Pancreas (tissue), 10 donors: ENCODE data around the gene EPHA6. TPM values are rescaled to one million over a fixed set of nuclear protein-coding genes. Genes with fewer than 3 reads are reported as not detected.

ENCODE experiments used
- ATAC-seq, 4 donors: fragments of 200-7000 bp; cut with Tn5 transposase; one replicate each; pipeline versions ENCODE4 v1.8.0 to v1.9.1; 2020; ENCODE audit warnings: mild to moderate bottlenecking in 4 of 4, moderate library complexity in 4 of 4
- DNase-seq, 6 donors: peaks; one replicate each; pipeline ENCODE4 v3.0.0-alpha.2; 2020
- FAIRE-seq: peaks from 2 replicates; lab custom pipeline; 2012; peaks lifted over from hg19 to GRCh38; lab: Jason Lieb, UNC
- H3K27ac ChIP-seq, 4 donors: fragments of 200-600 bp; sonication (generic); 1 replicate in 3 of 4; 2 replicates in 1 of 4; pipeline versions ENCODE4 v1.5.0 to v1.8.0; 2020
- H3K27me3 ChIP-seq, 4 donors: fragments of 200-600 bp; one replicate each; pipeline ENCODE4 v1.8.0; 2021
- H3K36me3 ChIP-seq, 3 donors: fragments of 200-600 bp; sonication (generic) in 1 of 3; one replicate each; pipeline versions ENCODE4 v1.5.0 to v1.8.0; 2020 to 2021
- H3K4me1 ChIP-seq, 3 donors: fragments of 200-600 bp; one replicate each; pipeline ENCODE4 v1.8.0; 2021
- H3K4me3 ChIP-seq, 4 donors: fragments of 200-600 bp; sonication (generic) in 2 of 4; one replicate each; pipeline versions ENCODE4 v1.5.0 to v1.8.0; 2020 to 2021
- H3K9me3 ChIP-seq, 4 donors: fragments of 200-600 bp; one replicate each; pipeline ENCODE4 v1.8.0; 2021
- WGBS, 2 donors: extraction: QIAGEN DNeasy Blood & Tissue Kit; methylation state at CpG; one replicate each; pipeline ENCODE4 v1.1.7; 2013; 5-methylcytosine and 5-hydroxymethylcytosine counted together
- intact Hi-C, 3 donors: fragments of 100-400 bp; cut with DNase I; formaldehyde crosslinking; loops; one replicate each; pipeline versions ENCODE4 v1.11.1 to v1.14.2; 2022
- polyA plus RNA-seq, 2 donors: library from polyadenylated mRNA; stranded (reverse); fragments of 200-250 nt; gene quantifications; one replicate each; pipeline ENCODE4 v1.2.3, GENCODE V29; 2013
- total RNA-seq, 6 donors: library from RNA; stranded (reverse); fragmentation: NEBNext Ultra II Directional in 4 of 6; extraction: Animal tissue kit (Norgen Biotek cat#: 25700) in 4 of 6; gene quantifications; one replicate each; pipeline versions ENCODE4 v1.2.1 to v1.2.4, GENCODE V29; 2021 to 2023
- TF ChIP-seq, protein P1 (sequence below), 4 donors: fragments of 200-600 bp; sonication (generic) in 3 of 4; IDR thresholded peaks; one replicate each; pipeline versions ENCODE4 v1.5.0 to v1.8.0; 2021; ENCODE audit warnings: antibody characterized with exemption in 4 of 4
- donor health status: healthy with polysubstance abuse.
- donor health status: DM: no; HTN: no; CAD: no; lungs with moderate emphysema.
- donor health status: DM: no; HTN: no; CAD: no.
- donor health status: control.
- donor health status: control.
- donor health status: Bipolar disorder and iron deficiency.
- donor health status: DM: yes; HTN: yes; CAD: no.
- donor health status: DM: no; HTN: no; CAD: no.
- donor health status: DM: no; HTN: no; CAD: no.
- donor health status: DM: yes; HTN: yes; CAD: no.

Gene EPHA6
- total and polyA plus RNA-seq, 8 donors = 0.15 to 1.1 (median 0.57) TPM

DNA sequence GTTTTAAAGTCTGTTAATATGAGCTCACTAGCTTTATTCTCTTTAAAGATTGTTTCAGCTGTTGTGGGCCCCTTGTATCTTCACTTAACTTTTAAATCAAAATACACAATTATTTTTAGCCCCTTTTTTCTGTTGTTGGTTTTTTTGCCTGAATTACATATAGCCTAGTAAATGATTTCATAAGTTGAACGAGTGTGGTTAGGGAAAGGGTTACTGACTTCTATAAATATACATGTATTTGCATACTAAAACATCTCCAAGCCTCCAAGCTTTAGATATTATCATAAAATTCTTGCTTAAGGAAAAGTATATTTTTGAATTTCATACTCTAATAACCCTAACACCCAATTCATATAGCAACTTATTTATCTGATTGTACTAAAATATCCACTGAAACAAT is 877.0 kb downstream of the EPHA6 start:
- FAIRE-seq (no peak), ATAC-seq (no peak), DNase-seq (no peak)
- no peaks in the 10 kb centered on the region for H3K9me3 ChIP-seq
- WGBS, 2 donors = 48 to 72% methylated on average over 1 of the region's 1 CpG
- H3K27me3 ChIP-seq = no peaks in the 10 kb centered on the region
- TF ChIP-seq, protein P1, sequence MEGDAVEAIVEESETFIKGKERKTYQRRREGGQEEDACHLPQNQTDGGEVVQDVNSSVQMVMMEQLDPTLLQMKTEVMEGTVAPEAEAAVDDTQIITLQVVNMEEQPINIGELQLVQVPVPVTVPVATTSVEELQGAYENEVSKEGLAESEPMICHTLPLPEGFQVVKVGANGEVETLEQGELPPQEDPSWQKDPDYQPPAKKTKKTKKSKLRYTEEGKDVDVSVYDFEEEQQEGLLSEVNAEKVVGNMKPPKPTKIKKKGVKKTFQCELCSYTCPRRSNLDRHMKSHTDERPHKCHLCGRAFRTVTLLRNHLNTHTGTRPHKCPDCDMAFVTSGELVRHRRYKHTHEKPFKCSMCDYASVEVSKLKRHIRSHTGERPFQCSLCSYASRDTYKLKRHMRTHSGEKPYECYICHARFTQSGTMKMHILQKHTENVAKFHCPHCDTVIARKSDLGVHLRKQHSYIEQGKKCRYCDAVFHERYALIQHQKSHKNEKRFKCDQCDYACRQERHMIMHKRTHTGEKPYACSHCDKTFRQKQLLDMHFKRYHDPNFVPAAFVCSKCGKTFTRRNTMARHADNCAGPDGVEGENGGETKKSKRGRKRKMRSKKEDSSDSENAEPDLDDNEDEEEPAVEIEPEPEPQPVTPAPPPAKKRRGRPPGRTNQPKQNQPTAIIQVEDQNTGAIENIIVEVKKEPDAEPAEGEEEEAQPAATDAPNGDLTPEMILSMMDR (IDR thresholded peaks at IDR 0.05) = no peak
- H3K36me3 ChIP-seq = no peaks in the 10 kb centered on the region
- intact Hi-C loops = no loop called here
- H3K4me3 ChIP-seq = no peak overlapping the region
- H3K4me1 ChIP-seq = no peaks in the 10 kb centered on the region
- no peak overlapping the region for H3K27ac ChIP-seq

DNA sequence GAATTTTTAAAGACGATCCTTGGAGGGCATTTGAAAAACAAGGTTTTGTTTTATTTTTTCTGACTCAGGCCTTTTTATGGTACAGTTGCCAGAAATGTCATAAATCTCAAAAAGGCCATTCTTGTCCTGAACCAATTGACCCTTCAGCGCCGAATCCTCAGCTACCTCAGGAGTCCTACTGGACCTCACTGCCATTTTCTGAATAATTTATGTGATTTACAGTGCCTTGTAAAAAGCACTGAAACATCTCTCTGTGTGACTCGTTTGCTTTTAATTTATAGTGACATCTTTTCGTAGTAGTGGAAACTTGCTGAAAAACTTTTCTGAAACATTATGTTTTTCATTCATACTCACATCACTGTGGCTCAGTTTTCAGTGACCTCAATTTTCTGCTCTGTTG is 878.0 kb downstream of the EPHA6 start:
- Histone ChIP-seq H3K36me3 (no peaks in the 10 kb centered on the region), H3K9me3 (no peaks in the 10 kb centered on the region), H3K27me3 (no peaks in the 10 kb centered on the region), H3K4me3 (no peak overlapping the region), H3K4me1 (no peaks in the 10 kb centered on the region), H3K27ac (no peak overlapping the region)
- intact Hi-C loops = no loop called here
- WGBS, 2 donors = 66 to 80% methylated on average over 5 of the region's 5 CpGs
- no peak for DNase-seq
- no peak for ATAC-seq
- no peak for FAIRE-seq
- TF ChIP-seq, protein P1 (IDR thresholded peaks at IDR 0.05) = no peak

DNA sequence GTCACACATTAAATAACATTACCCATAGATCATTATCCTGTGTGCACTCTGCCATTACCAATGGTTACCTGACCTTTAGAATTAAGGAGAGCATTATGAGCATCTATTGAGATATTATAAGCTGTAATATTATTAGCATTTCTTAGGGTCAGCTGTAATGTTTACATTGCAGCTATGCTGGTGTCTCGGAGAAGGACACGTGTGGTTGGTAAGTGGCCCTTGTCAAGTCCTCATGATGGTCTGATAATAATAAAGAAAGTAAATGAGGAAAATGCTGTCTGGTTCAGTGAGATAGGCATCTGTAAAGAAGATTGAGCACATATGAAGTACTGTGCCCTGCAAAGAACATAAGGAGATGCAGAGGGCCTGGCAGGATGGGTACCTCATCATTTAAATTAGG is 878.4 kb downstream of the EPHA6 start:
- WGBS, 2 donors = 73 to 83% methylated on average over 2 of the region's 2 CpGs

DNA sequence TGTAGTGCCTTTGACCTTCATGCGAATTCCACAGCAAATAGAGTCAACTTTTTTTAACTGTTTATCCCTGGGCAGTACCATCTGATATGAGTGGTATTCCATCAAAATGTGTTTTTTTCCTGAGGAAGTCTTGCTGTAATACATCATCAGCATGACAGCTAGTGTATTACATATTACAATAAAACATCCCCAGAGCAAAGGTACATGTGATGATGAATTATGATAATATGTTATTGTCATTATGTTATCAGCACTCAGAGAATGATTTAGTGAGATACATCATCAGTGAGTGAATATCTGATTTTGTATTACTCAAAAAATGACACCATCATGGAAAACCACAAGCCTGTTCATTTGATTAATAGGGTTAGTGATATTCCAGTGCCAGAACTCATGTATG is 880.5 kb downstream of the EPHA6 start:
- no peak for DNase-seq
- H3K36me3 ChIP-seq = no peaks in the 10 kb centered on the region
- ATAC-seq = no peak
- no peaks in the 10 kb centered on the region for H3K4me1 ChIP-seq
- no peaks in the 10 kb centered on the region for H3K9me3 ChIP-seq
- no peaks in the 10 kb centered on the region for H3K27me3 ChIP-seq
- no peak for FAIRE-seq
- 55 to 57% methylated on average over 1 of the region's 1 CpG for WGBS, 2 donors
- no peak overlapping the region for H3K4me3 ChIP-seq
- H3K27ac ChIP-seq = no peak overlapping the region
- intact Hi-C loops = no loop called here
- TF ChIP-seq, protein P1 (IDR thresholded peaks at IDR 0.05) = no peak

More for the DNA sequence above, 878.4 kb downstream of the EPHA6 start:
- TF ChIP-seq, protein P1 (IDR thresholded peaks at IDR 0.05) = no peak
- Histone ChIP-seq H3K27me3 (no peaks in the 10 kb centered on the region), H3K36me3 (no peaks in the 10 kb centered on the region), H3K4me1 (no peaks in the 10 kb centered on the region), H3K4me3 (no peak overlapping the region), H3K27ac (no peak overlapping the region), H3K9me3 (no peaks in the 10 kb centered on the region)
- DNase-seq (no peak), ATAC-seq (no peak), FAIRE-seq (no peak)
- intact Hi-C loops = no loop called here

DNA sequence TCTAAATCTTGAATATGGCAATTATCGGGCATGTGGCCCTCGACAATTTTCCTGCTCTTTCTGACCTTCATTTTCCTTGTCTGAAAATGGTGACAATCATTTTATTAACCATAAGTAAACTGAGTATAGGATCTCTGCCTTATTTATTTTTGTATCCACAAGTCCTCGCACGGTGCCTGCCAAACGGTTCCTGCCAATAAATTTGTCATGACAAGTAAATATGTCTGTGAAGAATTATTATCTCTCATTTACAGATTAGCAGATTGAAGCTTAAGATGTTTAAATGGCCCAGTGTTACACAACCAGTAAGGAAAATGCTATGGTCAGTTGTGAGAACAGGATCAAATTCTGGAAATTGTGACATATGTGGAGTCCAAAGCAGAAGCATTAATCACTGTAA is 884.3 kb downstream of the EPHA6 start:
- WGBS, 2 donors = 30 to 41% methylated on average over 5 of the region's 5 CpGs
- no peaks in the 10 kb centered on the region for H3K9me3 ChIP-seq
- no peaks in the 10 kb centered on the region for H3K36me3 ChIP-seq
- FAIRE-seq (no peak), ATAC-seq (no peak), DNase-seq (no peak)
- no peak overlapping the region for H3K4me3 ChIP-seq
- TF ChIP-seq, protein P1 (IDR thresholded peaks at IDR 0.05) = no peak
- no peak overlapping the region for H3K27ac ChIP-seq
- H3K4me1 ChIP-seq = no peaks in the 10 kb centered on the region
- intact Hi-C loops = no loop called here
- no peaks in the 10 kb centered on the region for H3K27me3 ChIP-seq
